Measurements from ENCODE around the gene MAN2A1.

MAN2A1 gene

DNA sequence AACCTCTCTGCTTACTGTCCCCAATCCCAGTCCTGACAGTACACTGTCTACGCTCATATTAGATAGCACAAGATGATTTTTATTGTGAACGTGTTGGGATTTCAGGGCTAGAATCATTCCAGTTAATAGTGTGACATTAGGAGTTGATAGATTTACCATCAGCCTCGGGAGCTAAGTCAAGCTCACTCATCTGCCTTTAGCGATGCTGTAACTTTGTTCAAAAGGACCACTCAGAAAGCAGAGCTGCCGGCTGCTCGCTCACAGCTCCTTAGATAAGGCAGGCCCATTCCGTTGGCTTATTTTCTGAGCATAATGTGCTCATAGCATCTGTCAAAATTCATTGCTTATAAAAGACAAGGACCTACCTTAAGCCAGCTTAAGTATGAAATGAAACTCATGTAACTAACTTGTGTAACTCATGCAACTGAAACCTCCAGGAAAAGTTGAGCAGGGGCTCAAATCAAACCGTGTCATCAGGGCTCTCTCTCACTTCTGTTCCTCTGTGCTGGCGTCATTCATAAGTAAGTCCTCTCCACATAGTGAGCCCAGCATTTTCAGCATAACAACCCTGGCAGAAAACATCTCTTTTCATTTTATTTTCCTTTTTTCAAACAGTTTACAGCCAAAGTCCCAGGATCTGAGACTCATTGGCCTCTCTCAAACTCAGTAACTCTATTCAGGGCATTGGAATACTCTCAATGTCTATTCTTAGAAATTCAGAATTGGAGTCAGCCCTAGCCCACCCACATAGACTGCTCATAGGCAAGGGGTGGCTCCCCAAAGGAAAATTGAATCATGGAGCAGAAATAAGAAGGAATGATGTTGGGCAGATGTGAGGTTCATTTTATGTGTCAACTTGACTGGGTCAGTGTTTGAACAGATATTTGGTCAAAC lies 208.8 kb downstream of the MAN2A1 start:
- no peaks in the 10 kb centered on the region for H3K9me3 ChIP-seq
- TF ChIP-seq, protein P1, sequence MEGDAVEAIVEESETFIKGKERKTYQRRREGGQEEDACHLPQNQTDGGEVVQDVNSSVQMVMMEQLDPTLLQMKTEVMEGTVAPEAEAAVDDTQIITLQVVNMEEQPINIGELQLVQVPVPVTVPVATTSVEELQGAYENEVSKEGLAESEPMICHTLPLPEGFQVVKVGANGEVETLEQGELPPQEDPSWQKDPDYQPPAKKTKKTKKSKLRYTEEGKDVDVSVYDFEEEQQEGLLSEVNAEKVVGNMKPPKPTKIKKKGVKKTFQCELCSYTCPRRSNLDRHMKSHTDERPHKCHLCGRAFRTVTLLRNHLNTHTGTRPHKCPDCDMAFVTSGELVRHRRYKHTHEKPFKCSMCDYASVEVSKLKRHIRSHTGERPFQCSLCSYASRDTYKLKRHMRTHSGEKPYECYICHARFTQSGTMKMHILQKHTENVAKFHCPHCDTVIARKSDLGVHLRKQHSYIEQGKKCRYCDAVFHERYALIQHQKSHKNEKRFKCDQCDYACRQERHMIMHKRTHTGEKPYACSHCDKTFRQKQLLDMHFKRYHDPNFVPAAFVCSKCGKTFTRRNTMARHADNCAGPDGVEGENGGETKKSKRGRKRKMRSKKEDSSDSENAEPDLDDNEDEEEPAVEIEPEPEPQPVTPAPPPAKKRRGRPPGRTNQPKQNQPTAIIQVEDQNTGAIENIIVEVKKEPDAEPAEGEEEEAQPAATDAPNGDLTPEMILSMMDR (IDR thresholded peaks at IDR 0.05): no peak
- H3K27me3 ChIP-seq: no peaks in the 10 kb centered on the region
- H3K4me1 ChIP-seq (ENCODE audit: control insufficient read depth in 1 of 2, insufficient read depth in 1 of 2, low read depth in 1 of 2, low read length in 1 of 2): no peaks in the 10 kb centered on the region
- no peaks in the 10 kb centered on the region for H3K36me3 ChIP-seq
- H3K4me3 ChIP-seq (ENCODE audit: low read depth in 1 of 2, low read length in 1 of 2): no peak overlapping the region
- no peak overlapping the region for H3K27ac ChIP-seq

DNA sequence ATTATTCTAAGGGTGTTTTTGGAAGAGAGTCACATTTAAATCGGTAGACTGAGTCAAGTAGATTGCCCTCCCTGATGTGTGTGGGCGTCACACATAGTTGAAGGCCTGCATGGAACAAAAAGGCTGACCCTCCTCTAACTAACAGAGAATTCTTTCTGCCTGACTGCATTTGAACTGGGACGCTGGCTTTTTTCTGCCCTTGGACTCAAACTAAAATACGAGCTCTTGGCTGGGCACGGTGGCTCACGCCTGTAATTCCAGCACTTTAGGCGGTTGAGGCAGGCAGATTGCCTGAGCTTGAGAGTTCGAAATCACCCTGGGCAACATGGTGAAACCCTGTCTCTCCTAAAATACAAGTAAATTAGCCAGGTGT lies 209.4 kb downstream of the MAN2A1 start:
- Histone ChIP-seq H3K27ac (no peak overlapping the region), H3K9me3 (no peaks in the 10 kb centered on the region), H3K27me3 (no peaks in the 10 kb centered on the region), H3K4me1 (ENCODE audit: control insufficient read depth in 1 of 2, insufficient read depth in 1 of 2, low read depth in 1 of 2, low read length in 1 of 2) (no peaks in the 10 kb centered on the region), H3K4me3 (ENCODE audit: low read depth in 1 of 2, low read length in 1 of 2) (no peak overlapping the region), H3K36me3 (no peaks in the 10 kb centered on the region)
- TF ChIP-seq, protein P1 (IDR thresholded peaks at IDR 0.05): no peak

DNA sequence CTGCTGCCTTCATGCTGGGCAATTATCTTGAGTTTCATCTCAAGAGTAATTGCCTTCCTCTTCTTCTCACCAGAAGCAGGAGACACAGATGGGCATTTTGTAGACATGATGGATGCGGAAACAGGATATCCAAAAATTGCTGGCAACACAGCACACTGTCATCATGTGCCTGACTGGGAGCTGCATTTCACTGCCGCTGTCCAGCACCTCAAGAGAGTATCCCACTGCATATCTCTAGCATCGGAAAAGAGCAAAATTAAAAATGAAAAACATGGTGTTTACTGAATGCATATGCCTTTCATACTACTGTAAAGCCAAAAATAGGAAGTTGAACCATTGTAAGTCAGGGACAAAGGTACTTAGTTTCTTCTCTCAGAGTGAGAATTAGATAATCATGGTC lies 210.7 kb downstream of the MAN2A1 start:
- H3K27me3 ChIP-seq: no peaks in the 10 kb centered on the region
- H3K4me3 ChIP-seq (ENCODE audit: low read depth in 1 of 2, low read length in 1 of 2): no peak overlapping the region
- TF ChIP-seq, protein P1 (IDR thresholded peaks at IDR 0.05): no peak
- H3K36me3 ChIP-seq: no peaks in the 10 kb centered on the region
- no peak overlapping the region for H3K27ac ChIP-seq
- H3K9me3 ChIP-seq: no peaks in the 10 kb centered on the region
- no peaks in the 10 kb centered on the region for H3K4me1 ChIP-seq (ENCODE audit: control insufficient read depth in 1 of 2, insufficient read depth in 1 of 2, low read depth in 1 of 2, low read length in 1 of 2)

DNA sequence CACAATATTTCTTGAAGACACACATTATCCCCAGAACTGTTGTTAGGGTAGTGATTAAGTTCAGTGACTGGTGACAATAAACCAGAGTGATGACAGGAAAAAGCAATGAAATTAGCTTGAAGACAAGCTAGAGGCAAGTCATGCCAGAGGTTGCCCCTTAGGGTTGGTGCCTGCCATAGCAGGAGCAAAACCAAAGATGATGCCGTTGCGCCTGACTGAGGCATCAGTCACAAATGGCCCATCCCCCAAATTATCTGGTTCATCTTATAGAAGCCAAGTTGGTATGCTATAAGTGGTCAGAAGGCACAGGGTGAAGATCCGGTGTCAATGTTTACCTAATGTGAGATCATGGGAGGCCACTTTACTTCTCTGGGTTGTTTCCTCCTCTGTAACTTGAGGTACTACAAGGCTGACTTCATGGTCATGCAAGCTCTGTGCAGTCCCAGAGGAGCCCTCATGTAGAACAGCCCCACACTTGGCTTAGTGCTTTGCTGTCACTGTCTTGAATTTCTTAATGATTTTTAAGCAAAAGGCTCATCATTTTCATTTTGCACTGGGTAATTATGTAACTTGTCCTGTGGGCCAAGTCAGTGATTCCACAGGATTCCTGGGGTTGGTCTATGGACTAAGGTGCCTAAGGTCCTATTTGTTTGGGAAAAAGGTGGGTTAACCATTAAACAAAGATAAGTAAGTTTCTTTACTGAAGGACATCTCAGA lies 211.3 kb downstream of the MAN2A1 start:
- Histone ChIP-seq H3K36me3 (no peaks in the 10 kb centered on the region), H3K27ac (no peak overlapping the region), H3K9me3 (no peaks in the 10 kb centered on the region), H3K4me1 (ENCODE audit: control insufficient read depth in 1 of 2, insufficient read depth in 1 of 2, low read depth in 1 of 2, low read length in 1 of 2) (no peaks in the 10 kb centered on the region), H3K4me3 (ENCODE audit: low read depth in 1 of 2, low read length in 1 of 2) (no peak overlapping the region), H3K27me3 (no peaks in the 10 kb centered on the region)
- TF ChIP-seq, protein P1 (IDR thresholded peaks at IDR 0.05): no peak

DNA sequence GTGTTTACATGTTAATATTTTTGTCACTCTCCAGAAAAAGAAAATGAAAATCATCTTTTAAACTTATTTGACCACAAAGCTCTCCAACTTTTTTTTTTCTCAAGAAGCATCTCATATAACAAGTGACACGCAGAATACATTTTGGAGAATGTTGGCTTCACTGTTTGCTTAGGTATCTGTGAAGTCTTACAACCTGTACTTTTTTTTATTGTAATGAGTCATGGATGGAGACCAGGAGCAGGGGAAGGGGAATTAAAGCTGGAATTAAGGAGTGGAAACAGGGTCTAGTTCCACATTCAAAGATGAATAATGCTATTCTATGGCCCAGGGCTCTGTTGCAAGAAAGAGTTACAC lies 211.9 kb downstream of the MAN2A1 start:
- H3K27me3 ChIP-seq: no peaks in the 10 kb centered on the region
- no peak overlapping the region for H3K4me3 ChIP-seq (ENCODE audit: low read depth in 1 of 2, low read length in 1 of 2)
- H3K27ac ChIP-seq: no peak overlapping the region
- H3K36me3 ChIP-seq: no peaks in the 10 kb centered on the region
- no peaks in the 10 kb centered on the region for H3K4me1 ChIP-seq (ENCODE audit: control insufficient read depth in 1 of 2, insufficient read depth in 1 of 2, low read depth in 1 of 2, low read length in 1 of 2)
- TF ChIP-seq, protein P1 (IDR thresholded peaks at IDR 0.05): no peak
- no peaks in the 10 kb centered on the region for H3K9me3 ChIP-seq
